ENCODE measurements around the gene RAD51B.

Gene RAD51B

DNA sequence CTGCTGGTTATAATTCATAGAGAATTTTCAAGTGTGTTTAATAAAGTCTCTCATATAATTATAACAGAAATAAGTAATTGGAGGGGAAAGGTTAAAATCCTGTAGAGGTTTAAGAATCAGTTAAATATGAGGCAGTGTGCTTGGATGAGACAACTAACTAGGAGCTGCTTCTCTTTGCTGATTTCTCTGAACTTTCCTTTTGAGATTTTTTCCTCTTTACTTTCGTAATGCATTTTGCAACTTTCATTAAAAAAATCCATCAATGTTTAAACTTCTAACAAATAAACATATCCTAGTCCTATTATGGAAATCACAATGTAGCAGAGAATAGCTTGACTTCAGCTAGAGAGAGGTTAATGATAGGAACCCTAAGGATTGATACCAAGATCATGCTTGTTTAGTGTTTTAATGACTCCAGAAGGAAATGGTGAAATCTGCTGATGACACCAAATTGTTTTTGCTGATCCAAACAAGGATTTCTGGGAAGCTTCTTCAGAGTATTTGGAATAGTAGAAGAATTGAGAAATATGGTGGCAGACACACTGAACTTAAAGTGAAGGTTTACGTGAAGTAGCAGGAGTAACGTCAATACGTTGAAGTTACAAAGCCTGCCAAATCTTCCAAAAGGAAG is 122.6 kb downstream of the RAD51B start:
- Histone ChIP-seq H3K27me3 (no peaks in the 10 kb centered on the region), H3K9ac (peak overlapping the region in 1 of 11 experiments; percentile 23; a peak in 1 of 22 replicates), H3K27ac (no peak overlapping the region), H3K4me3 (no peak overlapping the region), H3K4me2 (peak overlapping the region in 3 of 11 experiments; percentile 14 to 60 (median 52); a peak in 4 of 22 replicates), H3K4me1 (peaks cover 15 to 40% (median 23%) of the 10 kb centered on the region in 10 experiments; a peak in 19 of 20 replicates), H3K36me3 (no peaks in the 10 kb centered on the region), H4K20me1 (no peaks in the 10 kb centered on the region), H3K9me3 (replicated peaks in 1 of 11) (no peaks in the 10 kb centered on the region)
- TF ChIP-seq Cebpa-rat (IDR thresholded peaks at IDR 0.05) = no peak

DNA sequence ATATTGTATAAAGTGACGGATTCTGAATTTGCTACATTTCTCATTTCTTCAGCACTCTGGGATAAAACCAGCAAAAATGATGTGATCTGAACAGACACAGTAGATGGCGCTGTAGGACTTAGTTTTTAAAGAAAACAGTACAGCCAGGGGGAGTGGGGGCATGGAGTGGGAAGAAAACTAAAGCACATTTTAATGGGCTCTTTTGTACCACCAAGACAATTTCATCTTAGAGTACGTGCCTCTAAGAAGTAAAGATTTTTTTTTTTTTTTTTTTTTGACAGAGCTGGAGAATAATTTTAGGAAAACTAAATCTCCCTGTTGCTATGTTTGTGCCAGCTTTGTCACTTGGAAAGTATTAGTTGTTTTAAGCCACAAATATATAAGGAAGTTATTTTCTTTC is 124.4 kb downstream of the RAD51B start:
- no peaks in the 10 kb centered on the region for H3K27me3 ChIP-seq
- H3K4me3 ChIP-seq = no peak overlapping the region
- H3K36me3 ChIP-seq = no peaks in the 10 kb centered on the region
- peak overlapping the region in 7 of 11 experiments; percentile 20 to 56 (median 36); a peak in 10 of 22 replicates for H3K27ac ChIP-seq
- no peaks in the 10 kb centered on the region for H4K20me1 ChIP-seq
- H3K4me1 ChIP-seq = peaks cover 15 to 40% (median 23%) of the 10 kb centered on the region in 10 experiments; a peak in 19 of 20 replicates
- no peak for TF ChIP-seq Cebpa-rat (IDR thresholded peaks at IDR 0.05)
- H3K4me2 ChIP-seq = peak overlapping the region in 1 of 11 experiments; percentile 8; a peak in 2 of 22 replicates
- H3K9me3 ChIP-seq (replicated peaks in 1 of 11) = peaks cover 0 to 4% (median 2%) of the 10 kb centered on the region in 11 experiments; a peak in 10 of 22 replicates
- peak overlapping the region in 3 of 11 experiments; percentile 14 to 42 (median 27); a peak in 2 of 22 replicates for H3K9ac ChIP-seq

DNA sequence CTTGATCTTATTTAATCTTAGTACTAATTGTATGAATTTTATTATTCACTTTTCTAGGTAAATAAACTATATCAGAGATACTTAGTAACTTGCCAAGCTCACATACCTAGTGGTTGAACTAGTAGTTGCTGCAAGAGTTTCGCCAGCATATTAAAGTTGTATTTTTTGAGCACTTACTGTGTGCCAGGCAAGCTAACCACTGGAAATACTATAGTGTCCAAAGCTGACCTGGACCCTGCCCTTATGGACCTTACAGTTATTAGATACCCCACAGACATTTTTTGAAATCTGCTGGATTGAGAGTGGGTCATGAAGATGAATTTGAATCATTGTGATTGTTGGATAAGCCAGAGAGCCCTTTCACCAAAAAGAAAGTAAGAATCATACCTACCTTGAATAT is 125.0 kb downstream of the RAD51B start:
- no peaks in the 10 kb centered on the region for H4K20me1 ChIP-seq
- H3K27ac ChIP-seq = peak overlapping the region in 9 of 11 experiments; percentile 3 to 56 (median 32); a peak in 14 of 22 replicates
- no peak for TF ChIP-seq Cebpa-rat (IDR thresholded peaks at IDR 0.05)
- peaks cover 5 to 10% (median 8%) of the 10 kb centered on the region in 11 experiments for H3K9me3 ChIP-seq (replicated peaks in 1 of 11)
- H3K27me3 ChIP-seq = no peaks in the 10 kb centered on the region
- peaks cover 11 to 40% (median 19%) of the 10 kb centered on the region in 10 experiments; a peak in 19 of 20 replicates for H3K4me1 ChIP-seq
- H3K4me3 ChIP-seq = no peak overlapping the region
- H3K4me2 ChIP-seq = peak overlapping the region in 2 of 11 experiments; percentile 5 to 33; a peak in 3 of 22 replicates
- no peaks in the 10 kb centered on the region for H3K36me3 ChIP-seq
- peak overlapping the region in 2 of 11 experiments; percentile 8 to 17; a peak in 1 of 22 replicates for H3K9ac ChIP-seq

DNA sequence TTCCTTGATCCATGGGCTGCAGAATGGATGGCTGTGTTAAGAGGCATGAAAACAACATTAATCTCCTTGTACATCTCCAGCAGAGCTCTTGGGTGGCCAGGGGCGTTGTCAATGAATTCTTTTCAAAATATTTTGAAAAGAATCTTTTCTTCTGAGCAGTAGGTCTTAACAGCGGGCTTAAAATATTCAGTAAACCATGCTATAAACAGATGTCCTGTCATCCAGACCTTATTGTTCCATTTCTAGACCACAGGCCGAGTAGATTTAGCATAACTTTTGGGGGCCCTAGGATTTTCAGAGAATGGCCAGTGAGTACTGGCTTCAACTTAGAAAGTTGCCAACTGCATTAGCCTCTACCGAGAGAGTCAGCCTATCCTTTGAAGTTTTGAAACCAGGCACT is 130.2 kb downstream of the RAD51B start:
- no peaks in the 10 kb centered on the region for H4K20me1 ChIP-seq
- peaks cover 13 to 20% (median 17%) of the 10 kb centered on the region in 11 experiments for H3K9me3 ChIP-seq (replicated peaks in 1 of 11)
- peaks cover 0 to 6% (median 0%) of the 10 kb centered on the region in 11 experiments; a peak in 3 of 22 replicates for H3K36me3 ChIP-seq
- no peak overlapping the region for H3K4me2 ChIP-seq
- TF ChIP-seq Cebpa-rat (IDR thresholded peaks at IDR 0.05) = no peak
- H3K27ac ChIP-seq = no peak overlapping the region
- H3K4me1 ChIP-seq = peaks cover 0 to 9% (median 0%) of the 10 kb centered on the region in 10 experiments; a peak in 6 of 20 replicates
- H3K27me3 ChIP-seq = no peaks in the 10 kb centered on the region
- no peak overlapping the region for H3K9ac ChIP-seq
- H3K4me3 ChIP-seq = no peak overlapping the region

DNA sequence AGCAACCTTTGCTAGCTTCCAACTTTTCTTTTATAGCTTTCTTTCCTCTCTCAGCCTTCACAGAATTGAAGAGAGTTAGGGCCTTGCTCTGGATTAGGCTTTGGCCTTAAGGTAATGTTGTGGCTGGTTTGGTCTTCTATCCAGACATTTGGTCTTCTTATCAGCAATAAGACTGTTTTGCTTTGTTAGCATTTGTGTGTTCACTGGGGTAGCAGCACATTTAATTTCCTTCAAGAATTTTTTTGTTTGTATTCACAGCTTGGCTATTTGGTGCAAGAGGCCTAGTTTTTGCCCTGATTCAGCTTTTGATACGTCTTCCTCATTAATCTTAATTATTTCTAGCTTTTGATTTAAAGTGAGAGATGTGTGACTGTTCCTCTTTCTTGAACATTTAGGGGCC is 130.8 kb downstream of the RAD51B start:
- no peaks in the 10 kb centered on the region for H4K20me1 ChIP-seq
- H3K36me3 ChIP-seq = peaks cover 0 to 6% (median 0%) of the 10 kb centered on the region in 11 experiments; a peak in 3 of 22 replicates
- H3K4me3 ChIP-seq = no peak overlapping the region
- no peak overlapping the region for H3K9ac ChIP-seq
- no peak for TF ChIP-seq Cebpa-rat (IDR thresholded peaks at IDR 0.05)
- H3K27me3 ChIP-seq = no peaks in the 10 kb centered on the region
- peaks cover 13 to 20% (median 17%) of the 10 kb centered on the region in 11 experiments for H3K9me3 ChIP-seq (replicated peaks in 1 of 11)
- no peak overlapping the region for H3K27ac ChIP-seq
- H3K4me2 ChIP-seq = no peak overlapping the region
- peaks cover 0 to 6% (median 0%) of the 10 kb centered on the region in 10 experiments; a peak in 1 of 20 replicates for H3K4me1 ChIP-seq

DNA sequence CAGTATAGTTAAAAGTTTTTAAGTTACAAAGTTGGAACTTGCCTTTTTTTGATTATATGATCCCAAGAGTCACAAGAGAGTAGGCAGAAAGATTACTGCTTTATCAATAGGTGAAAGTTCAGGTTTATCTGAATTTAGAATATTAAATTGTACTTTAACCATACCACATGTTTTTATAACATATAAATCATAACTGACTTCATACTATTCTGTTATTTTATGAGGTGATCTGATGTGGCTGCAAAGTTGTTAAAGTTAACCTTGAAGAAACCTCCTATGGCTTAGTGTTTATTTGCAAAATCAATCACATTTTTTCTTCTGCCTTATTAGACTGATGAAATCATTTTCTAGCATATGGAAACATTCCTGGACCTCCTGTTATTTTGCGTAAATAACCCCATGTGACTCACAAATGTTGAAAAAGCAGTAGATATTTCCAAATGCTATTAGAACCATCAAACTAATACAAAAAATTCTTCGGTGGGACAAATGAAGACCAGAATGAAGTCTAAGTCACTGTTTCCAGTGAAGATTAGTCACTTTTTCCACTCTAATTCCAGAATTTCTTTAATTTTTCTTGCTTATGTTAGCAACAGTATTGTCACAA is 132.1 kb downstream of the RAD51B start:
- H3K4me1 ChIP-seq = no peaks in the 10 kb centered on the region
- H3K27me3 ChIP-seq = no peaks in the 10 kb centered on the region
- no peak overlapping the region for H3K27ac ChIP-seq
- H4K20me1 ChIP-seq = no peaks in the 10 kb centered on the region
- no peak overlapping the region for H3K4me2 ChIP-seq
- H3K4me3 ChIP-seq = no peak overlapping the region
- no peak overlapping the region for H3K9ac ChIP-seq
- no peak for TF ChIP-seq Cebpa-rat (IDR thresholded peaks at IDR 0.05)
- H3K9me3 ChIP-seq (replicated peaks in 1 of 11) = peaks cover 13 to 20% (median 17%) of the 10 kb centered on the region in 11 experiments
- peaks cover 0 to 6% (median 0%) of the 10 kb centered on the region in 11 experiments; a peak in 3 of 22 replicates for H3K36me3 ChIP-seq

DNA sequence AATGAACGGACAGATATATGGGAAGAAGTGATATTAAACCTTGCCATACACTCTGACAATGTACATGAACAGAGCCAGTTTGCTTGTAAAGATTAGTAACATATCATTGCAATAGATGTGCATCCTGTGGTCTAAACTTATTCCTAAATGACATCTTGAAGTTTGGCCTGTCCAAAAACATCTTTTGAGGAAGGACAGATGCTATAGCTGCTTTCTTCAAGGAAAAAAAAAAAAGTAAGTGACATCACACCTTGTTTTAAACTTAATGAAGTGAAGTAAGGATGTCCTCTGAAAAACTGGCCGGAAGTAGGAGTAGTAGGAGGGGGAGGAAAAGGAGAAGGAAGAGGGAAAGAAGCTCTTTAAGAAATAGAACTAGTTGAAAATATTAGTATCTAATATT is 132.8 kb downstream of the RAD51B start:
- peaks cover 0 to 6% (median 0%) of the 10 kb centered on the region in 11 experiments; a peak in 3 of 22 replicates for H3K36me3 ChIP-seq
- H3K9me3 ChIP-seq (replicated peaks in 1 of 11) = peaks cover 13 to 20% (median 17%) of the 10 kb centered on the region in 11 experiments
- no peak for TF ChIP-seq Cebpa-rat (IDR thresholded peaks at IDR 0.05)
- H3K27me3 ChIP-seq = no peaks in the 10 kb centered on the region
- H3K9ac ChIP-seq = no peak overlapping the region
- H3K27ac ChIP-seq = no peak overlapping the region
- no peaks in the 10 kb centered on the region for H4K20me1 ChIP-seq
- H3K4me2 ChIP-seq = no peak overlapping the region
- H3K4me3 ChIP-seq = no peak overlapping the region
- no peaks in the 10 kb centered on the region for H3K4me1 ChIP-seq

DNA sequence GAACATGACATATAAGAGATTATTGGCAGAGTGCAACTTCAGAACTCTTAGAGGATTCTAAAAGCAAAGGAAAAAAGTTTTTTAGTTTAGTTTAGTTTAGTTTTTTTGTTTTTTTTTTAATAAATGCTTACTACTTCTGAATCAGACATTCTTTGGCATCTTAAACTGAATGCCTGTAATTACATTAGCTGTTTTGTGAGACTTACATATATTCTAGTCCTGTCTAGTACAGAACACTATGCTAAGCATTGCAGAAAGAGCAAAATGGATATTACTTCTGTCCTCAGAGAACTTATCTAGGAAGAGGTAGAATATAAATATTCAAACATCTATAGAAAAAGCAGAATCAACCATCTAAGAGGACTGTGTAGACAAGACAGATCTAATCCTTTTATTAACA is 133.2 kb downstream of the RAD51B start:
- peaks cover 0 to 6% (median 0%) of the 10 kb centered on the region in 11 experiments; a peak in 3 of 22 replicates for H3K36me3 ChIP-seq
- no peaks in the 10 kb centered on the region for H3K4me1 ChIP-seq
- H3K9me3 ChIP-seq (replicated peaks in 1 of 11) = peaks cover 13 to 20% (median 17%) of the 10 kb centered on the region in 11 experiments
- H3K27me3 ChIP-seq = no peaks in the 10 kb centered on the region
- TF ChIP-seq Cebpa-rat (IDR thresholded peaks at IDR 0.05) = no peak
- H3K27ac ChIP-seq = no peak overlapping the region
- H3K4me3 ChIP-seq = no peak overlapping the region
- H4K20me1 ChIP-seq = no peaks in the 10 kb centered on the region
- no peak overlapping the region for H3K4me2 ChIP-seq
- H3K9ac ChIP-seq = no peak overlapping the region

DNA sequence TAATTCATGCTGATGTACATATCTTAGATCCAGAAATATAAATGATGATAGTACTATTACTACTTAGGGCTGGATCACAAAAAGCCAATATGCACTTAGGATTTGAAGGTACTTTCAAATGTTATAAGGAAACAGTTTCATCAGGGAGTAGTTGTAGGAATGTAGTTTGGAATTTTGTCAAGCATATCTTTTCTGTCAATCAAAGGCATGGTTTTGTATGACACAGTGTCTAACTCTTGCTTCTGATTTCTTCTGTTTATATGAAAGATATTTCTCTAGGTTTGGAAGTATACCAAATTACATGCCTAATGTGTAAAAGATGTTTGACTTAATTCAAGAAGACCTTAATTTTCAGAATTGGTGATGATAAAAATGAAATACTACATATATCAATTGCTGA is 135.7 kb downstream of the RAD51B start:
- Histone ChIP-seq H4K20me1 (no peaks in the 10 kb centered on the region), H3K4me3 (no peak overlapping the region), H3K36me3 (0 out of 22 replicates have a peak, but pooled peaks cover 0 to 1% (median 0%) of the 10 kb centered on the region in 11 experiments), H3K4me2 (no peak overlapping the region), H3K9ac (no peak overlapping the region), H3K9me3 (replicated peaks in 1 of 11) (peaks cover under 1 to 4% (median 2%) of the 10 kb centered on the region in 11 experiments; a peak in 21 of 22 replicates), H3K27ac (no peak overlapping the region), H3K27me3 (no peaks in the 10 kb centered on the region), H3K4me1 (no peaks in the 10 kb centered on the region)
- no peak for TF ChIP-seq Cebpa-rat (IDR thresholded peaks at IDR 0.05)
